ENCODE results near the gene HS6ST2.
"Not testable (repeated sequence)": the region's sequence is repeated elsewhere in the genome, so short reads cannot be mapped to it uniquely, and the experiment has no call there.

HS6ST2 gene

GRCh38 chrX:132958091-132958703, at the start of gene HS6ST2:
Gene HS6ST2, minus strand, starts transcription at chrX:132958629.
- no peak for DNase-seq

DNA sequence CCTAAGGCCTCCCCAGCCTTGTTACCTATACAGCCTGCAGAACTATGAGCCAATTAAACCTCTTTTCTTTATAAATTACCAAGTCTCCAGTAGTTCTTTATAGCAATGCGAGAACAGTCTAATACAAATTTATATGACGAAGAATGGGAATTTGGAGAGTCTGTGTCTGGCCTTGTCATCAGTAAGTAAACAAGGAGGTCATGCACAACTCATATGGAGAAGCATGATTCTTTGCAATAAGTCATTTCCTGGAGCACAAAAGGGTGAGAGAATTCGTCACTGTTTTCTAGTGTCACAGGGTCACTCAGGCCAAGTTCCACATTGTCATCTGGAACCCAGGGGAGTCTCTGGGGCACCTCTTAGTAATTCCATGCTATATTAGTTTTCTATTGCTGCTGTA, 49.0 kb upstream of the HS6ST2 start:
- DNase-seq: no peak

- no peak for DNase-seq
Measured at GRCh38 chrX:133005616-133006015, 47.2 kb upstream of the HS6ST2 start.

DNA sequence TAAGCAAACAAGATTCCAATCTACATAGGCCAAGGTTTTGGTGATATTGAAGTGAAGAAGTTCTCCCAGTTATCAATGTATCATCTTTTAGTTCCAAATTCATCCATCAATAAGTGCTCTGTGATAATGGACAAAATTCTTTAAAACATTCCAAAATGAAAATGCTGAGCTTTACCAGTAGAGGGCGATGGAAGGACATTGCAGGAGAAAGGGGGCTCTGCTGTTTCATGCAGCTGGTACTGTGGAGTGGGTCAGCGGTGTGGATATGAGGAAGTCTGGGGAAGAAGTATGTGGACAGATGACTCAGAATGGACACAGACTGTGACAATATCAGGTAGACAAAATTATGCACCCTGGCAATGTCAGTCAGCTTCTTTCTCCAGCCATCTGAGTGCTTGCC, 46.6 kb upstream of the HS6ST2 start:
- DNase-seq: no peak

- DNase-seq: no peak
Measured at GRCh38 chrX:132999209-132999608, 40.8 kb upstream of the HS6ST2 start.

DNA sequence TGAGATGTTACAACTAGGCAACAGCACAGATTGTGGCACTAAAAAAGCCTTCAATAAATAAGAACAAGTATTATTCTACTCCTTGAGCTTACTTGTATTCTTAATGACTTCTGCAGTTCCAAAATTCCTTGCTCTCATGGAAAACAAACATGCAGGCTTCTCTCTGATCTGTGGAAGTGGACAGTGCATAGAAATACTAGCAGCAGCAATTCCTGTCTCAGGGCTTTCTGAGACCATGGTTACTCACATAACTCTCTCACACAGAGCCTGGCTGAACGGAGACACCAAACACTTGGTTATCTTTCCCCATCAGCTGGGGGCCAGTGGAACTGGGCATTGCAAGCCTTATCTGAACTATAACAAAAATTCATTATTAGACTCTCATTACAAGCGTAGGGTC, 32.4 kb upstream of the HS6ST2 start:
- DNase-seq: no peak

GRCh38 chrX:132986556-132986955, 28.1 kb upstream of the HS6ST2 start:
- no peak for DNase-seq

- DNase-seq: no peak
Measured at GRCh38 chrX:132984058-132984650, 25.7 kb upstream of the HS6ST2 start.

GRCh38 chrX:132983496-132983895, 25.1 kb upstream of the HS6ST2 start:
- no peak for DNase-seq

DNA sequence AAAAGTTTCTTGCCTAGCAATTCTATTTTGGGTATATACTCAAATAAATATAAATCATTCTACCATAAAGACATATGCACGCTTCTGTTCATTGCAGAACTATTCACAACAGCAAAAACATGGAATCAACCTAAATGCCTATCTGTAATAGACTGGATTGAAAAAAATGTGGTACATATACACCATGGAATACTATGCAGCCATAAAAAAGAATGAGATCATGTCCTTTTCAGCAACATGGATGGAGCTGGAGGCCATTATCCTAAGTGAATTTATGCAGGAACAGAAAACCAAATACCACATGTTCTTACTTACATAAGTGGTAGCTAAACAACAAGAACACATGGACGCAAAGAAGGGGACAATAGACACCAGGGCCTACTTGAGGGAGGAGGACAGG, 21.6 kb upstream of the HS6ST2 start:
- not testable (repeated sequence) for DNase-seq

GRCh38 chrX:132968296-132968949, 10.0 kb upstream of the HS6ST2 start:
- DNase-seq: no peak

DNA sequence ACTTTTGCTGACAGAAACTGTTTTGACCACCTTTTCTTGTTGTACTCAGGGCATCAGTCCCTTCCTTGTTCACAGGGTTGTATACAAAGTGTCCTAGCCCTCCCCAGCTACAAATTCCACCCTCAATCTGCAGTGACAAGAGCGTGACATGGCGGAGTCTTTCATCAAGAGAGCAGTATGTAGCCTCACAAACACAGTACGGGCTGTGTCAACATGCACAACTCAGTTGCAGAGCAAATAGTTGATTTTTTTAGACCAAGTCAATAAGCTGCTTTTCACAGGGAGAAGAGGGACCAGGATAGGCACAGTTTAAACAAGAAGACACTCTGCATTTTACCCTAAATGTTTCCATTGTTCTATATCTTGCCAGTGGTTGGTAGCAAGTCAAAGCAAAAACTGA, 8.6 kb upstream of the HS6ST2 start:
- DNase-seq: no peak

GRCh38 chrX:132965461-132965860, 7.0 kb upstream of the HS6ST2 start:
- DNase-seq: no peak

DNA sequence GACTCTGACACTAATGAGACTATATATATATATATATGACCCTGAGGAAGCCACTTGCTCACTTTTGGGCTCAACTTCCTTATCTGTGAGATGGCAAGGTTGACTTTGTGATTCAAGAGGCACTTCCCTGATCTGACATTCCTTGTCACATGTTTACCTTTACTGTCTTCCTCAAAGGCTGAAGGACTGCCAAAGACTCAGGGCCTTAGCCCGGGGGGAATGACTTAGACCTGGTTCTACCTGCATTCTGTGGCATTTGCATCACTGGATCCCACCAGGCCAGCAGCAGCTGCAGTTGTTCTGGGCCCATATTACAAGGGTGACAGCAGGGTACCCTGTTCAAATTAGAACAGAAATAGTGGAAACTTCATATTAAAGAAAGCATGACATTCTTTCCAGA, 3.1 kb upstream of the HS6ST2 start:
- no peak for DNase-seq

GRCh38 chrX:132957211-132958090, 978 bp downstream of the HS6ST2 start:
- DNase-seq: no peak

- DNase-seq: no peak
Measured at GRCh38 chrX:132956421-132957210, 1.8 kb downstream of the HS6ST2 start.

DNA sequence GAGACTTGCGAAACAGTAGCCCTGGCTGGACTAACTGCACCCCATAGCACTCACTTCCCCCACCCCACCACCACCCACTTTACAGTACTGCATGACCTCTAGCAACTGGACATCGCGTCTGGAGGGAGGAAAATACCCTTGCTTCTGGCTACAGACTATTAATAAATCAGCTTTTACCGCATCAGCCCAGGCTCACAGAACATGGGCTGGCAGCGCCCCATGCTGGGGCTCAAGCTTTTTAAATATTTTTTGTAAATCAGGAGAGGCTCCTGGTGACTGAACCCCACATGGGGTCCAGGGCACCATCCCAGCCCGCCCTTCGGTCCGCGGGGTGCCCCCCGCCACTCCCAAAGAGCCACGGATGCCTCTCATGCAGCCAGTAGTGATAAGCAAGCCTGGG, 2.7 kb downstream of the HS6ST2 start:
- DNase-seq: no peak

DNA sequence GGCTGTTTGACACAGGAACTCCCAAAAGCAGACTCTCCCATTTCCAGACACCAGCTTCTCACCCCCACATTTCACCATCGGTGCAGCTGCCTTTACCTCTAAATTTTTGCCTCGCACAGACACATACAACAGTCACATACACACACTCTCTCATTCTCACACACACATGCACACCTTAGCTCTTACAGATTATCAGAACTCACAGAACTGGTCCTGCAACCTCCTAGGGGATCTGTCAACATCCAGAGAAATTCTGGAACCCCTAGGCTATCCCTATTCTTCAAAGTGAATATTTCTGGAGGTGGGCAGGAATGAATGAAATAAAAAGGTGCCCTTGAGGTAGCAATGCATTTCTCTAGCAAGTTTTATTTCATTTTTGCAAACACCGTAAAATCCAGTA, 4.1 kb downstream of the HS6ST2 start:
- no peak for DNase-seq

DNA sequence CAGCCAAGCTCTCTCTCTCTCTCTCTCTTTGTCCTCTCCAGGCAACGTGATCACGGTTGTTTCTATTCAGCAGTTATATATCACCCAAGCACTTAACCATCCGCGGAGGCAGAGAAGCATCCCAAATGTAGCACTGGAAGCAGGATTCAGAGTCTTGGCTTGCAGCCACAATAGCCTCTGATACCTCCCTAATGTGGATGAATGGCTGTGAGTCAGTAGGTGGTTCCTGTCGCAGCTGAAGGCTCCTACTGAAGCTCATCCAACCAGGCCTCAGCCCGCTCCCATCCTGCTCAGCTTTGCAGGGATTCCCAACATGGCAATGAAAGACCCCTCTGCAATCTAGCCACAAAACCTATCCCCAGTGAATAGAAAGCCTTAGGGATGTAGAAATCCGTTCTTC, 5.1 kb downstream of the HS6ST2 start:
- no peak for DNase-seq

GRCh38 chrX:132948648-132949260, 9.7 kb downstream of the HS6ST2 start:
- no peak for DNase-seq

GRCh38 chrX:132945055-132945599, 13.3 kb downstream of the HS6ST2 start:
- DNase-seq: not testable (repeated sequence)

DNA sequence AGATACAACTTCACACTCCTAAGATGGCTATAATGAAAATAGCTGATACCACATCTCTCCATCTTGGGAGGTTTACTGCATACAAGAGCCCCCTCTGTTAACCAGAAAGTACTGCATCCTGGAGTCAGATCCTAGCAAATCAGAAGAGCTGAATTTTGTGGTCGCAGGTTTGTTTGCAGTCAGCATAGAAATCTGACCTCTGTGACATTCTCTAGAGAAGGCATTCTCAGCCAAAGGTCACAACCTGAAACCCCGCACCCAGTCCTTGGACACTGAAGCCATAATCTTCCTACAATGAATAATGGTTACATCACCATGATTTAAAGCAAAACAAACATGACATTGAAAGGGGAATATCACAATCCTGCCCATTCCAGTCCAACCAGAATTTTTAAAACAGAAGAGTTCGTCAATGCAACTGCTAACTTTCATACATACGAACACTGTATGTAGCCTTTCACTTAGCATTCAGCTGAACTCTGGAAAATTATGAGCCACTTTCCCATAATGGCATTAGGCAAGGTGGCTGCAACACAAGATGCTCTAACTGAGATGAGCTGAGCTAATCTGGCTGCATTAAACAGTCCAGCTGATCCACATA, 17.6 kb downstream of the HS6ST2 start:
- DNase-seq: no peak
